Brain microvascular endothelial cell (primary cell): ENCODE measurements around the gene SLC25A48.

Source experiments
- DNase-seq: peaks from one replicate; pipeline ENCODE4 v3.0.0-alpha.2; 2020
- H3K27ac ChIP-seq: fragments of 250-450 bp; sonication (Bioruptor Pico); 2 replicates; pipeline ENCODE4 v1.5.1; 2020; ENCODE audit warnings: mild to moderate bottlenecking, moderate library complexity
- H3K27me3 ChIP-seq: fragments of 250-450 bp; sonication (Bioruptor Pico); replicated peaks from 2 replicates; pipeline ENCODE4 v1.5.1; 2020; ENCODE audit warnings: mild to moderate bottlenecking
- H3K36me3 ChIP-seq: fragments of 250-450 bp; sonication (Bioruptor Pico); replicated peaks from 2 replicates; pipeline ENCODE4 v1.5.1; 2020; ENCODE audit warnings: mild to moderate bottlenecking
- H3K4me3 ChIP-seq: 2 replicates; pipeline ENCODE4 v1.5.1; 2011; ENCODE audit warnings: low read depth, mild to moderate bottlenecking, control low read depth, low read length, moderate library complexity
- in situ Hi-C: cut with HindIII; loops from 2 replicates; pipeline ENCODE4 v1.10.0; 2017; ENCODE audit warnings: low sequenced_read_pairs, low pct_ligation_motif_present
- TF ChIP-seq, protein P1 (sequence below): IDR thresholded peaks from 2 replicates; pipeline ENCODE4 v1.5.1; 2011; ENCODE audit warnings: low read depth, mild to moderate bottlenecking, moderate library complexity, low read length, control low read depth, inconsistent platforms; ENCODE audit errors: missing control alignments

Gene SLC25A48

DNA sequence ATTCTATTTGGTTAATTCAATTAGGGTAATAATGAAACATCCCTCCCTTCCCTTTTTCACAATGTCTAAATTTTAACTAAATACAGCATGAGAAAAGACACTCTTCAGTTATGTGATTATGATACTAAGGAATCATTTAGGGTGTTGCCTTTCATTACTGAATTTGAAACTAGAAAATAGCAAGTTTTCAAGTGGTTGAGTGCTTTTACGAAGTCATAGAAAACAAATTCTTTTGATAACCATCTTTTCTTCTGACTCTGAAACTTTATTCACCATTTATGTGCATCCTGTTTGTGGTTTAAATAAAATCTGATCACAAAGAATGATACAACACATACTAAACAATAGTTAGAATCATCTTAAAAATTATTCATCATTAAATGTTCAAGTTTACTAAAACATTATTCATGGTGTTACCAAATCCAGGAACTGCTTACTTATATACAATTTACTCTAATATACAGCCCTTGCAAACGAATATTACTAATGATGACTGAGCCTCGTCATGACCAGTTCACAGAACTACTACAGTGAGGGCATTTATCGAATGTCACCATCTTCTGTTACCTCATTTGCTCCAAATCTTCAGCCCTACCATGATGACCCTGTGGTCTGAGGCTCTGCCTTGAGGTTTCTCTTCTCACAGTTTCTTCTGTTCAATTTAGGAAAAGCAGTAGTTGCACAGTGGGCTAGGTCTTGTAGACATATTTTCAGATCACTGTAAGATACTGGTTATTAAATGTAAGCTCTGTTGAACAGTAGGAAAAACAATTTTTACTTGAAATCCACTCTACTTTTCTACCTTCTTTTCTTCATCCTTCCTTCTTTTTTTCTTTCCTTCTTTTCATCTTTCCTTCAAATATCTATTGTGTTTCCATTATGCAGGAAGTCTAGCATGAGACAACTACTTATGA, 79.5 kb downstream of the SLC25A48 start:
- Histone ChIP-seq H3K36me3 (no peaks in the 10 kb centered on the region), H3K27ac (no peak overlapping the region), H3K4me3 (no peak overlapping the region), H3K27me3 (peaks cover 20% of the 10 kb centered on the region)
- in situ Hi-C loops = no loop called here
- TF ChIP-seq, protein P1, sequence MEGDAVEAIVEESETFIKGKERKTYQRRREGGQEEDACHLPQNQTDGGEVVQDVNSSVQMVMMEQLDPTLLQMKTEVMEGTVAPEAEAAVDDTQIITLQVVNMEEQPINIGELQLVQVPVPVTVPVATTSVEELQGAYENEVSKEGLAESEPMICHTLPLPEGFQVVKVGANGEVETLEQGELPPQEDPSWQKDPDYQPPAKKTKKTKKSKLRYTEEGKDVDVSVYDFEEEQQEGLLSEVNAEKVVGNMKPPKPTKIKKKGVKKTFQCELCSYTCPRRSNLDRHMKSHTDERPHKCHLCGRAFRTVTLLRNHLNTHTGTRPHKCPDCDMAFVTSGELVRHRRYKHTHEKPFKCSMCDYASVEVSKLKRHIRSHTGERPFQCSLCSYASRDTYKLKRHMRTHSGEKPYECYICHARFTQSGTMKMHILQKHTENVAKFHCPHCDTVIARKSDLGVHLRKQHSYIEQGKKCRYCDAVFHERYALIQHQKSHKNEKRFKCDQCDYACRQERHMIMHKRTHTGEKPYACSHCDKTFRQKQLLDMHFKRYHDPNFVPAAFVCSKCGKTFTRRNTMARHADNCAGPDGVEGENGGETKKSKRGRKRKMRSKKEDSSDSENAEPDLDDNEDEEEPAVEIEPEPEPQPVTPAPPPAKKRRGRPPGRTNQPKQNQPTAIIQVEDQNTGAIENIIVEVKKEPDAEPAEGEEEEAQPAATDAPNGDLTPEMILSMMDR = no peak
- no peak for DNase-seq

DNA sequence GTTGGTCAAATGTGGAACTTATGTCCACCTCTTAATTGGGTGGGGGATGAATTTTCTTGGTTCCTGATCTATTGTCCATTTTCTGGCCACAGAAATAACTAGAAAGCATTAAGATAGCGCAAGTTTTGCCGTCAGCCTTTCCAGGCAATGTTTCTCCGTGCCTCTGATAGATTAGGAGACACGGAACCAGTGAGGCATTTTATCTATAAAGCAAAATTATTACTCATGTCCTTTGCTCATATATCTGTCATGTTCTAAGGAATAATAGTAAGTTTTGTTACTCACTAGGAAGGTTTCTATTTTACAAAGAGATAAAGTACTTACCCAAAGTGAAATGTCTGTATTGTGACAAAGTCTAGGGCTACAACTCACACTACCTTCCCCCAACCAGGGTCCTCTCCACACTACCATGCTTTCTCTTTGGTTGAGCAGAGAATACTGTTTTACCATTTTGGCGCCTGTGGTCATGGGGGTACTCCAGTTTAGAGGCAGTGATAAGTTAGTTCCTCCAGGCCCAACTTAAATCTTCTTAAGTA, 81.1 kb downstream of the SLC25A48 start:
- TF ChIP-seq, protein P1 = no peak
- H3K27me3 ChIP-seq = peaks cover 20% of the 10 kb centered on the region

DNA sequence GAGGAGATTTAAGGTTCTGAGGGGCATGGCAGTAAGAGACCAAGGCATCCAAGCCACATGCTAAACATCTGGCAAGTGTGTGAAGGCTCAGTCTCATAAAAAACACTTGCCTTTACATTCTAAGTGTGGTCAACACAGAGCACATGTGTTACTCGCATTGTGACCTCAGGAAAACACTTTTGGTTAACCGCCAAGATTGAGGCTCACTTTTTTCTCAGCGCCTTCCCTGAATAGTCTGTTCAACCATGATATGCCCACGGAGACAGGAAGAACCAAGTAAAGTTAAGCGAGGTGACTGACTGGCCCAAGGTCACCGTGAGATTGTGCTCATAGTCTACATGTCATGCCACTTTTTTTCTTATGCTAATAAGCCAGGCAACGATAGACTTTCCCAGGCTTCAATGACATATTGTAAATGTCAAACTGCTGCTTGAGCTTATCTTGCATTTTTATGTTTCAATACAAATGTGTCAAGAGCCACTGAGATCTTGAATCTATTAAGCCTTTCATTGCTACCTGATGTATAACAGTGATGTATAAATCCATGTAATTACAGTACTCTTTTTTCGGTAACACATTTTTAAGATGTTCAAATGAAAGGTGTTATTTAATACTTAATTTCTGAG, 82.3 kb downstream of the SLC25A48 start:
- TF ChIP-seq, protein P1 = no peak

More for the DNA sequence above, 81.1 kb downstream of the SLC25A48 start:
- H3K36me3 ChIP-seq = no peaks in the 10 kb centered on the region
- no peak overlapping the region for H3K4me3 ChIP-seq
- DNase-seq = no peak
- in situ Hi-C loops = no loop called here
- H3K27ac ChIP-seq = no peak overlapping the region

DNA sequence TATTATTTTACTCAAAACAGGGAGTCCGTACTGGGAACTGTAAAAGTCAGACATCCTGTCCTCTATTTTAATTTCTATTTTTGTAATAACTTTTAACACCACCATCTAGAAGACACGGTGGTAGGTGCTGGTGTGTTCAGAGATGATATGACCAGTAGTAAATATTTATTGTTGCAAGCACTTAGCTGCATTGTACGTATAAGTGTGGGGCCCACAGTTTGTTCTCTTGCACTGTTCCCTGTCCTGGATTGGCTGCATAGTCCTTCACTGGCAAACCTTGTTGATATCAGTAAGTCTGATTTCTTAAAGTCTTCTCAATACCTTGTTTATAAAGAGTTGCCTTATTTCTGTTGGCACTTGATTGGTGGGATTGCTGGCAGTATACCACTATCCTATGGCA, 85.7 kb downstream of the SLC25A48 start:
- H3K27ac ChIP-seq = no peak overlapping the region
- no peak overlapping the region for H3K4me3 ChIP-seq
- in situ Hi-C loops = no loop called here
- H3K27me3 ChIP-seq = peaks cover 2% of the 10 kb centered on the region
- H3K36me3 ChIP-seq = no peaks in the 10 kb centered on the region
- no peak for DNase-seq
- TF ChIP-seq, protein P1 = no peak

More for the DNA sequence above, 82.3 kb downstream of the SLC25A48 start:
- H3K36me3 ChIP-seq = no peaks in the 10 kb centered on the region
- no peak for DNase-seq
- H3K27me3 ChIP-seq = peaks cover 18% of the 10 kb centered on the region
- H3K27ac ChIP-seq = no peak overlapping the region
- H3K4me3 ChIP-seq = no peak overlapping the region
- in situ Hi-C loops = no loop called here

DNA sequence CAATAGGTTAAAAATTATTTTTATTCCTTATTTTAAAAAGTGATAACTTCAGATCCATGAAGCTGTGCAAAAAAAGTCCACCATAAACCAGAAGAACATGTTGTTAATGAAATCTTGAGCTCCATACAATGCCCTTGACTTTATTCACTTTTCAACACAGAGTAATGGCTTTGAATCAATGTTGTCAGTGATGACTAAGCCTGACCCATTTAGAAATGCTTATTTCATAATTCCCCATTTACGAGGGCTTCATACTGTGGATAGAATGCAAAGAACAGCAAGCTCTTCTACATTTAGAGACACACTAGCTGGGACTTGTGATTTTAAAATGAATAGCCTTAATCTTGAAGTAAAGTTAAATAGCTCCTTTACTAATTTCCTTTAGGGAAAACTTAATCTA, 86.9 kb downstream of the SLC25A48 start:
- in situ Hi-C loops = no loop called here
- Histone ChIP-seq H3K27ac (no peak overlapping the region), H3K4me3 (no peak overlapping the region), H3K36me3 (no peaks in the 10 kb centered on the region), H3K27me3 (peaks cover 4% of the 10 kb centered on the region)
- TF ChIP-seq, protein P1 = no peak
- DNase-seq = no peak
